ENCODE measurements around the gene YIPF1. TPM values are rescaled to one million over a fixed set of nuclear protein-coding genes. Genes with fewer than 3 reads are reported as not detected.

The YIPF1 gene
- total RNA-seq, 2 experiments from 2014 or later: 4.3 to 5.5 TPM

GRCh38 chr1:53902235-53903138, 12.9 kb upstream of the YIPF1 start:
- no peak for TF ChIP-seq CTCF (IDR thresholded peaks at IDR 0.05)
- CTCF ChIA-PET: no interaction called here
- peaks cover 4% of the 10 kb centered on the region for H3K36me3 ChIP-seq (ENCODE audit: insufficient read depth, low read length)
- ATAC-seq (ENCODE audit: poor library complexity) (no peak), DNase-seq (no peak)
- POLR2A ChIA-PET: no interaction called here
- H3K4me1 ChIP-seq (ENCODE audit: insufficient read depth, low read length): no peaks in the 10 kb centered on the region
- H3K9me3 Mint-ChIP-seq: no peaks in the 10 kb centered on the region
- no peaks in the 10 kb centered on the region for H3K27me3 ChIP-seq (ENCODE audit: control insufficient read depth in 1 of 2, insufficient read depth in 2 of 2, low read length in 2 of 2)
- H3K27me3 Mint-ChIP-seq: no peaks in the 10 kb centered on the region
- intact Hi-C loops (cut with DNase I, micrococcal nuclease): no loop called here
- H3K9me3 ChIP-seq (ENCODE audit: control insufficient read depth in 1 of 2, insufficient read depth in 1 of 2, low read length in 2 of 2): no peaks in the 10 kb centered on the region
- H3K4me3 ChIP-seq (ENCODE audit: low read length): no peak overlapping the region
- H3K36me3 Mint-ChIP-seq (ENCODE audit: low read depth): no peaks in the 10 kb centered on the region
- no peak overlapping the region for H3K27ac ChIP-seq (ENCODE audit: low read depth in 1 of 2, low read length in 2 of 2)
- H3K4me3 Mint-ChIP-seq: no peak overlapping the region
- no peaks in the 10 kb centered on the region for H3K4me1 Mint-ChIP-seq (ENCODE audit: low read depth)
- no peak overlapping the region for H3K27ac Mint-ChIP-seq

DNA sequence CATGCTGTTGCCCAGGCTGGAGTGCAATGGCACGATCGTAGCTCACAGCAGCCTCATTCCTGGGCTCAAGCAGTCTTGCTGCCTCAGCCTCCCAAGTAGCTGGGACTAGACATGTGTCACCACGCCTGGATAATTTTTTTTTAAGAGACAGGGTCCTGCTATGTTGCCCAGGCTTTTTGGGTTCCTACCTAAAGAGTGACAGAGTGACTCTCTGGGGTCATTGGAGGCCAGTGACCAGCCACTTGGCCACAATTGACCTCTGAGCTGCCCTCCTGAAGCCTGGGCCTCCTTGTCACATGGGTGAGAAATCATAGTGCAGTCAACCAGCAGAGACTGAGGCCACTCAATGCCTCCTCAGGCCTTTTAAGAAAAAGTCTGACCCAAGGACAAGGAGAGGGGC, 10.1 kb upstream of the YIPF1 start:
- Mint-ChIP-seq H3K9me3 (no peaks in the 10 kb centered on the region), H3K36me3 (ENCODE audit: low read depth) (no peaks in the 10 kb centered on the region), H3K4me3 (no peak overlapping the region), H3K27me3 (peaks cover 4% of the 10 kb centered on the region), H3K27ac (no peak overlapping the region), H3K4me1 (ENCODE audit: low read depth) (no peaks in the 10 kb centered on the region)
- intact Hi-C loops (cut with DNase I, micrococcal nuclease): no loop called here
- ATAC-seq (ENCODE audit: poor library complexity) (no peak), DNase-seq (no peak)
- H3K27me3 ChIP-seq (ENCODE audit: control insufficient read depth in 1 of 2, insufficient read depth in 2 of 2, low read length in 2 of 2): no peaks in the 10 kb centered on the region
- H3K27ac ChIP-seq (ENCODE audit: low read depth in 1 of 2, low read length in 2 of 2): no peak overlapping the region
- H3K36me3 ChIP-seq (ENCODE audit: insufficient read depth, low read length): no peaks in the 10 kb centered on the region
- no peak for TF ChIP-seq CTCF (IDR thresholded peaks at IDR 0.05)
- H3K4me1 ChIP-seq (ENCODE audit: insufficient read depth, low read length): no peaks in the 10 kb centered on the region
- H3K9me3 ChIP-seq (ENCODE audit: control insufficient read depth in 1 of 2, insufficient read depth in 1 of 2, low read length in 2 of 2): no peaks in the 10 kb centered on the region
- ChIA-PET POLR2A (no interaction called here), CTCF (interaction anchor here (1.8 kb wide), 1 partner anchor 26 kb away, joined by 3 read pairs; no protein-coding TSS in a partner anchor)
- no peak overlapping the region for H3K4me3 ChIP-seq (ENCODE audit: low read length)

DNA sequence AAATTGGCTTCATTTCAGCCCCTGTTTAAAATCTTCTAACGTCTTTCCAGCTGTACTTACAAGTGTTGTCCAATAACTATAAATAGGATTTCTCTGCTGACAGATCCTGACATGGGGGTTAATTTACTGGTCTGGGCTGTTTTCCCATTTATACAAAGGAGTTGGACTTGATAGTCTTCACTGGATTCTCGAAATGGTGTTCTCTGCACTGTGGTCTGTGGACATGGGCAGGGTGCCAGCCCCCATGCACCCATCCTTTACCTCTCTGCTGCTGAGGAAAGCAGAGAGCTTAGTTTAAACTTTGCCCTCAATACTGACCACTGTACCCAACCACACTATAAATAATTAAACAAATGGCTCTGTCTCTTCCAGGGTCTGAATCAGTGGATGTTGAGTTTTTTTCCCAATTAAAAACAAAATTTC, 9.6 kb upstream of the YIPF1 start:
- no peaks in the 10 kb centered on the region for H3K36me3 Mint-ChIP-seq (ENCODE audit: low read depth)
- no peak overlapping the region for H3K4me3 Mint-ChIP-seq
- H3K9me3 ChIP-seq (ENCODE audit: control insufficient read depth in 1 of 2, insufficient read depth in 1 of 2, low read length in 2 of 2): no peaks in the 10 kb centered on the region
- POLR2A ChIA-PET: no interaction called here
- H3K36me3 ChIP-seq (ENCODE audit: insufficient read depth, low read length): no peaks in the 10 kb centered on the region
- no peak overlapping the region for H3K27ac ChIP-seq (ENCODE audit: low read depth in 1 of 2, low read length in 2 of 2)
- no peak overlapping the region for H3K27ac Mint-ChIP-seq
- peaks cover 4% of the 10 kb centered on the region for H3K27me3 Mint-ChIP-seq
- H3K4me1 Mint-ChIP-seq (ENCODE audit: low read depth): no peaks in the 10 kb centered on the region
- CTCF ChIA-PET: interaction anchor here (1.8 kb wide), 1 partner anchor 26 kb away, joined by 3 read pairs; no protein-coding TSS in a partner anchor
- H3K4me1 ChIP-seq (ENCODE audit: insufficient read depth, low read length): no peaks in the 10 kb centered on the region
- no peaks in the 10 kb centered on the region for H3K27me3 ChIP-seq (ENCODE audit: control insufficient read depth in 1 of 2, insufficient read depth in 2 of 2, low read length in 2 of 2)
- no peak for TF ChIP-seq CTCF (IDR thresholded peaks at IDR 0.05)
- H3K9me3 Mint-ChIP-seq: no peaks in the 10 kb centered on the region
- ATAC-seq (ENCODE audit: poor library complexity) (no peak), DNase-seq (no peak)
- H3K4me3 ChIP-seq (ENCODE audit: low read length): no peak overlapping the region
- intact Hi-C loops (cut with DNase I, micrococcal nuclease): no loop called here
